Globus pallidus (tissue), 1 donor: ENCODE measurements around the gene RHPN2.
"Not testable (repeated sequence)": the region's sequence is repeated elsewhere in the genome, so short reads cannot be mapped to it uniquely, and the experiment has no call there.

Experiments used
- DNase-seq: peaks from one replicate; pipeline ENCODE4 v3.0.0-alpha.2; 2015; ENCODE audit warnings: low spot score

RHPN2 gene

GRCh38 chr19:33029746-33030303 lies 34.9 kb downstream of the RHPN2 start:
- DNase-seq = no peak

DNA sequence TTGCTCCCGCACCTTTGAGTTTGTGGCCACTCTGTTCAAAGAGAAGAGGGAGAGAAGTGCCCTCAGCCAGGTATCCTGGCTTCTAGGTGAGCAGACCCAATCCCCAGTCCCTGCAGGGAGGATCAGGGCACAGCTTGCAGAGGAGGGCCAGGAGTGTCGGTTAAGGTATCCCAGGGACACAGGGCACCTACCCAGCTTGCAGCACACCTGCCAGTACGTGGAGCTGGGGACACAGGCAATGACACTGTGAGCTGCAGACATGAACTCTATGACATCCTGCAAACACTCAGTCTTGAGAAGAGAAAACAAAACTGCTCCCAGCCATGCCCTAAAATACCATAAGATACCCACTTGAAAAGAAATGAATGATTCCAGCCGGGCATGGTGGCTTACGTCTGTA lies 38.1 kb downstream of the RHPN2 start:
- not testable (repeated sequence) for DNase-seq

DNA sequence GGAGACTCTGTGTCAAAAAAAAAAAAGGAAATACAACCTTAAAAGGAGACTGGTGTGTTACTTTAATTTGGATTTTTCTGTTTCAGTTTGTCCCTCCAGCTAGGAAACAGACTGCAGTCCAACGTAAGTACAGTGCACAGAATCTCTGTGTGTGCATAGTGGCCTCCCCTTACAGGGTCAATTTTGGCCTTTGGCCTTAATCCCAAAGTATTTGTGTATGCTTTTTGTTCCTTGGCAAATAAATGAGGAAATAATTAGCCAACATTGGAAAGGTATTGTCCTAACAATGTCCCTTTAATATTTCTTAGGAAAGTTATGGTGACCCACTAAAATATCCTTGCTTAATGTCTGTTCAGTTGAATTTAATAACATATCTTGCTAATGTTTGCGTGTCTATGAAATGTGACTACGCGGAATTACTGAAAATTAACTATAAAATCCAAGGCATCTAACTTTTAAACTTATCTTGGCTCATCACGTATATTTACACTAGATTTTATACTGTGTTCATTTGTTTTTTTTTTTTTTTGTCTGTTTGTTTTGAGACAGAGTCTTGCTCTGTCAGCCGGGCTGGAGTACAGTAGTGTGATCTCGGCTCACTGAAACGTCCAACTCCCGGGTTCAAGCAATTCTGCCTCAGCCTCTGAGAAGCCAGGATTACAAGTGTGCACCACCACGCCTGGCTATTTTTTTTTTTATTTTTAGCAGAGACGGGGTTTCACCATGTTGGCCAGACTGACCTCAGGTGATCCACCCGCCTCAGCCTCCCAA lies 39.0 kb downstream of the RHPN2 start:
- not testable (repeated sequence) for DNase-seq

DNA sequence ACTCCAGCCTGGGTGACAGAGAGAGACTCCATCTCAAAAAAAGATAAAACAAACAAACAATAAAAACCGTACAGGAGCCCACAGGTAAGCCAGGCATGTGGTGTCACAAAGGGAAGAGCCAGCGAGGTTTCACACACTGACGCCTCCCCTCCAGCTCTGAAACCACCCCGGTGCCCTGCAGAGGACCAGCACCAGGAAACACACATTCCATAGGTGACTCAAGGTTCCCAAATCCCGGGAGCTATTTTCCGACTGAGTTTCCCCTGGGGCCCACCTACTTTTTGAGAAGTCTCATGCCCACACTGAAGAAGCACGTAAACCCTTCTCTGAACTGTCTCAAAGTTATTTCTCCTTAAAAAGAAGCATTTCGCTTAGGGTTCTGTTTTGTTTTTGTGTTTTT lies 40.3 kb downstream of the RHPN2 start:
- no peak for DNase-seq

DNA sequence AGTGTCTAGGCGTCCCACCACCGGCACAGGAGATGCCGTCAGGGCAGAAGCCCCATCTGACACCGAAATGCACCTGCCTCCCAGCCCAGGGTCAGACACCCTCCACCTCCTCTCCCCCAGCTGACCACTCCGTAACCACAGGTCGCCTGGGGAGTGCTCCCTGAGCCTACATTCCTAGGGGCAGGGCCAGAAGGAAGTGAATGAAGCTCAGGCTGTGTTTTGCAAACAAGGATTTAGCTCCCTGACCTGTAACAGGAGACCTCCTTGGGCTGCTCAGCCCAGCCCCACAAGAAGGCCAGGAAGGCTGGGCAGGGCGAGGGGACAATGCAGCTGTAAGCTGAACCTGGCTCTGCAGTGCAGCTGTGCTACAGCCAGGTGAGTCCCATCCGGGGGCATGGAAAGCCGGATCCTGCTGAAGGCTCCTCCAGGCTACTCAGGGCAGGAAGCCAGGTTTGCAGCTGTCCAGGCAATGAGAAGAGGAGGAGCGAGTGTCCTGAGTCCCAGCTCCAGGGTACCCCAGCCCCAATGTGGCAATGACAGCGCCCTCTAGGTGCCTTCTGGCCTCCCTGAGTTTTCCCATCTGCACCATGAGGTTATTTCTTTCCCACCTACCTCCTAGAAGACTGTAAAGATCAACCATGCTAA lies 42.1 kb downstream of the RHPN2 start:
- no peak for DNase-seq

DNA sequence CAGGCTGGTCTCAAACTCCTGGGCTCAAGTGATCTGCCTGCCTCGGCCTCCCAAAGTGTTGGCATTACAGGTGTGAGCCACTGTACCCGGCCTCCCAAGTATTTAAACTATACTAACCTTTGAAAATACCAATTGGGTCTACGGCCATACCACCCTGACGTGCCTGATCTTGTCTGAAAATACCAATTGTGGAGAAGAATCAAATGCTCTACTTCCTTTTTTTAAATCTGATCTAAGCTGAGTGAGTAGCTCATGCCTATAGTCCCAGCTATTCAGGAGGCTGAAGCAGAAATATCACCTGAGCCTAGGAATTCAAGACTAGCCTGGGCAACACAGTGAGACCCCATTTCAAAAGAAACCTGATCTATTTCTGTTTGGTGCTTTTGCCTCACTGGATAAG lies 53.8 kb downstream of the RHPN2 start:
- not testable (repeated sequence) for DNase-seq

DNA sequence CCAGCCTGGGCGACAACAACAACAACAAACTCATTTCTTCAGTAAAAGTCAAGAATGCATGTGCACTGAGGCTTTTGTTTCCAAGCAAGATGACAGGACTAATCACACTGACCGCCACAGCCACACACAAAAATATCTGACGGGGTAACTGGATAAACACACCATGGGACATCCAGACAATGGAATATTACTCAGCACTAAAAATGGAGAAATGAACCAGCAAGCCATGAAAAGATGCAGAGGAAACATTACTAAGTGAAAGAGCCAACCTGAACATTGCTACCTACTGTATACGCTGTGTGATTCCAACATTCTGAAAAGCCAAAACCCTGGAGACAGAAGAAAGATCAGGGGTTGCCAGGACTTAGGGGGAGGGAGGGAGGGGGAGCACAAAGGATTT lies 56.0 kb downstream of the RHPN2 start:
- no peak for DNase-seq

- no peak for DNase-seq
These were observed 59.2 kb downstream of the RHPN2 start for GRCh38 chr19:33005440-33005839.

GRCh38 chr19:33003424-33004024 lies 61.2 kb downstream of the RHPN2 start:
- DNase-seq = not testable (repeated sequence)

- DNase-seq = peak; percentile 5
These were observed 62.4 kb downstream of the RHPN2 start for GRCh38 chr19:33002126-33002865.

GRCh38 chr19:33000910-33001309 lies 63.8 kb downstream of the RHPN2 start:
- DNase-seq = no peak

GRCh38 chr19:33000510-33000909 lies 64.2 kb downstream of the RHPN2 start:
- no peak for DNase-seq

DNA sequence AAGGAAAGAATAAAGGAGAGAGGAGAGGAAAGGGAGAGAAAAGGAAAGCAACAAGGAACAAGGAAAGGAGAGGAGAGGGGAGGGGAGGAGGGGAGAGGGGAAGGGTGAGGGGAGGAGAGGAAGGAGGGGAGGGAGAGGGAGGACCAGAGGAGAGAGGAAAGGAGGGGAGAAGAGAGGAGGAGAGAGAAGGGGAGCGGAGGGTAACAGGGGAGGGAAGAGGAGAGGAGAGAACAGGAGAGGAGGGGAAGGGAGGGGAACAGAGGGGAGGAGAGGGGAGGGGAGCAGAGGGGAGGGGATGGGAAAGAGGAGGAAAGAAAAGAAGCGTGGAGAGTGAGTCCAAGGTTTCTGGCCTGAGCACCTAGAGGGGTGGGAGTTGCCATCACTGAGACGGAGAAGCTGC lies 66.0 kb downstream of the RHPN2 start:
- no peak for DNase-seq

GRCh38 chr19:32997716-32998355 lies 66.9 kb downstream of the RHPN2 start:
- no peak for DNase-seq

DNA sequence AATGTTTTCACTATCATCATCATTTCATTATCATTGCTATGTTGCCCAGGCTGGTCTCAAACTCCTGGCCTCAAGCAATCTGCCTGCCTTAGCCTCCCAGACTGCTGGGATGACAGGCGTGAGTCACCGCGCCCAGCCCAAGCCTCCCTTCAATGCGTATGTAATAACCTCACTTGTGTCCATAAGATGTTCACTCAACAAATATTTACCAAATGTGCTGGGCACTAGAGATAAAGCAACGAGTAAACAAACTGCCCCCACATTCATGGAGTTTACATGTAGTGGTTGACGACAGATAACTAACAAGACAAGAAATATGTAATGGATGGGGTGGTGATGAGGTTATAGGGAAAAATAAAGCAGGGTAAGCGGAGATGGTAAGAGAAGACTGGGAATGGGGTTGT lies 67.6 kb downstream of the RHPN2 start:
- DNase-seq = not testable (repeated sequence)

DNA sequence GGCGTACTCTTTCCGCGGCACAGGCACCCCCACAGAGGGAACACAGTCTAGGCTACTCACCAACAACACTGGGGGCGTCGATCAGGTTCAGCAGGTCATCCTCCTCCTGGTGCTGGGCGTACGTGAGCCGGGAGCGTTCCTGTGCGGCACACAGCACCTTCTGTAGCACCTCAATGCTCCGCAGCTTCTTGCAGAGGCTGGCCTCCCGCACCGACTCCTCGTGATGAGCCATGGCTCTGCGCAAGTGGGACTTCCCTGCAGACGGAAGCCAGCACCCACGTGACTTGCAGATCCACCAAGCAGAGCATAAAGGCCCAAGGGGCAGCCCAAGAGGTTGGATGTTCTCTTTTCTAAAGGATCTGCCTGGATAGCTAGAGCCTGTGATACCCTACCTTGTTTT lies 68.7 kb downstream of the RHPN2 start:
- not testable (repeated sequence) for DNase-seq

- no peak for DNase-seq
These were observed 76.0 kb downstream of the RHPN2 start for GRCh38 chr19:32988724-32989123.

DNA sequence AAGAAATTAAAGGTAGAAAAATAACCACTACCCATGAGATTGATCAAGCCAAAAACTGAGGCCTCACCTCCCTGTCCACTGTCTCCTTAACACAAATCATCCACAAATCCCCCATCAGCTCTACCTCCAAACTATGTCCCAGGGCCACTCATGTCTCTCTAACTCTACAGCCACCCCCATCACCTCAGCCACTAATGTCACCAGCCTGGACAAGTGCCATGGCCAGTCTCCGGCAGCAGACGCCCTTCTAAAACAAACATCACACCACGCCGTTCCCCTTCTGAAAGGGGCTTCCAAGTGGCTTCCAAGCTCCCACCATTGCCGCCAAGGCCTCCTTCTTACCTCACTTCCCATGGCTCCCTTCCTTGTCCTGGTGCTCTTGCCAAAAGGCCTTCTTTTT lies 76.4 kb downstream of the RHPN2 start:
- not testable (repeated sequence) for DNase-seq

DNA sequence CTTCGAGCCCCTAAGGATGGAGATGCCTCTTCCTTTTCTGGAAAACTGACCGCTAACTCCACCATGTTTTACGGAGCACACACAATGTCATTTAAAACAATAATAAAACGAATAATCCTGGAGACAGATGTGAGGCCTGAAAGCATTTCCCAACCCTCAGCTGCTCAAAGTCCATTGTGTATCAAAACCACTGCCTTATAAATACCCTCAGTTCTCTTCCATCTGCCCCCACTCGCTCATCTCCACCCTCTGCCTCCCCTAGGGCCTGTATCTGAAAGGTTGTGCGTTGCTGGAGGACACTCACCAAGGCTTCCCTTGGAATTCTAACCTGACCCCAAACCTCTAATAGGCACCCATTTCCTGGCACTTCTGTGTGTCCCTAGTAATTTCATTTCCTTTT lies 82.2 kb downstream of the RHPN2 start:
- not testable (repeated sequence) for DNase-seq

GRCh38 chr19:32979807-32980206 lies 84.9 kb downstream of the RHPN2 start:
- DNase-seq = not testable (repeated sequence)

DNA sequence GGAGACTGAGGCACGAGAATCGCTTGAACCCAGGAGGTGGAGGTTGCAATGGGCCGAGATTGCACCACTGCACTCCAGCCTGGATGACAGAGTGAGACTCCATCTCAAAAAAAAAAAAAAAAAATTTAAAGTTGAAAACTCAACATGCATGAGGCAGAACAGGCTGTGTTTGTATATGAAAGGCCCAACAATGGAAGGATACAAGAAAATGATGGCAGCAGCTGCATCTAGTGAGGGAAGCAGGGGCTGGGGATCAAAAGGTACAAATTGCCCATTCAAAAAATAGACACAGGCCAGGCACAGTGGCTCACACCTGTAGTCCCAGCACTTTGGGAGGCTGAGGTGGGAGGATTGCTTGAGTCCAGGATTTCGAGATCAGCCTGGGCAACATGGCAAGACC lies 86.9 kb downstream of the RHPN2 start:
- DNase-seq = not testable (repeated sequence)

DNA sequence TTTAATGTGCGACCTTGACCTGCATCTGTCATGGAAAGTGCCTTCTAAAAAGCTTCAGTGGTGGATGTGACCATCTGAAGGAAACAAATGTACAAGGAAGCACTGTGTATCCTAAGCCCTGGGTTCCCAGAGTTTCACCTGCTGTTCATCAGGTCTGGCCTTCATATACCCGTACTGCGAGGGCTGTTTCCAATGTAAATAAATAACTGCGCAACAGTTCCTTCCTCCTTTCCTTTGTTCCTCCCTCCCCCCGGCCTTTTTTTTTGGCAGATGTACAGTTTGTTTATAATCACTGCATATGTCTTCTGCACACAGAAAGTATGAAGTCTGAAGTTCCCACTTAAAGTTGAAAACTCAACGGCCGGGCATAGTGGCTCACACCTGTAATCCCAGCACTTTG lies 87.4 kb downstream of the RHPN2 start:
- DNase-seq = no peak
